Ovary (tissue), 9 donors: ENCODE measurements around the gene F3. TPM values are rescaled to one million over a fixed set of nuclear protein-coding genes. Genes with fewer than 3 reads are reported as not detected.

ENCODE experiments used
- DNase-seq, 5 donors: peaks; one replicate each; pipeline ENCODE4 v3.0.0-alpha.2; 2019 to 2020
- H3K27ac ChIP-seq, 2 donors: fragments of 200-600 bp; one replicate each; pipeline versions ENCODE4 v1.5.1 to v1.8.0; 2019 to 2022
- H3K27me3 ChIP-seq: fragments of 200-600 bp; one replicate; pipeline ENCODE4 v1.8.0; 2022
- H3K36me3 ChIP-seq: fragments of 200-600 bp; sonication (generic); one replicate; pipeline ENCODE4 v1.5.1; 2019
- H3K4me1 ChIP-seq: one replicate; pipeline ENCODE4 v1.8.1; 2013; ENCODE audit warnings: mild to moderate bottlenecking, moderate library complexity; ENCODE audit not compliant: insufficient read depth
- H3K4me3 ChIP-seq: fragments of 200-600 bp; sonication (generic); one replicate; pipeline ENCODE4 v1.5.1; 2017
- H3K9me3 ChIP-seq, 2 donors: fragments of 200-600 bp in 1 of 2; sonication (generic) in 1 of 2; one replicate each; pipeline versions ENCODE4 v1.5.1 to v1.8.1; 2013 to 2019; ENCODE audit warnings: mild to moderate bottlenecking in 1 of 2, moderate library complexity in 1 of 2
- CTCF ChIP-seq, 3 donors: fragments of 450-650 bp in 2 of 3; fragments of 200-600 bp in 1 of 3; IDR thresholded peaks; one replicate each; pipeline versions ENCODE4 v1.5.1 to v1.8.0; 2016 to 2022; ENCODE audit warnings: antibody characterized with exemption in 3 of 3, mild to moderate bottlenecking in 1 of 3
- EP300 ChIP-seq: sonication (generic); formaldehyde crosslinking; IDR thresholded peaks from one replicate; pipeline ENCODE4 v1.6.1; 2017; ENCODE audit warnings: antibody characterized with exemption
- POLR2A ChIP-seq: fragments of 450-650 bp; IDR thresholded peaks from one replicate; pipeline ENCODE4 v1.6.1; 2017; ENCODE audit warnings: antibody characterized with exemption, mild to moderate bottlenecking, moderate library complexity
- WGBS, 3 donors: extraction: QIAGEN DNeasy Blood & Tissue Kit in 1 of 3; methylation state at CpG; one replicate each; pipeline versions ENCODE4 v1.1.5 to v1.1.7; 2013 to 2017; 5-methylcytosine and 5-hydroxymethylcytosine counted together
- intact Hi-C, 4 donors: fragments of 100-400 bp; cut with DNase I; formaldehyde crosslinking; loops; one replicate each; pipeline versions ENCODE4 v1.11.0 to v1.15.1; 2022 to 2023
- polyA plus RNA-seq, 2 donors: library from polyadenylated mRNA; stranded (reverse); fragments of 200-250 nt in 1 of 2; fragments of 350-450 nt in 1 of 2; fragmentation: Illumina TruSeq in 1 of 2; extraction: RNeasy Lipid Tissue Mini Kit (QIAGEN cat#74804) in 1 of 2; gene quantifications; one replicate each; pipeline ENCODE4 v1.2.3, GENCODE V29; 2013 to 2014
- total RNA-seq, 7 donors: library from RNA; depleted of rRNA in 2 of 7; stranded (reverse); fragments of >200 nt in 2 of 7; fragmentation: NEBNext Ultra II Directional in 3 of 7; extraction: Animal tissue kit (Norgen Biotek cat#: 25700) in 3 of 7; gene quantifications; one replicate each; pipeline versions ENCODE4 v1.1.0 to v1.2.4, GENCODE V29; 2016 to 2023
- donor health status: DM: no; HTN: no; CAD: no; lungs with moderate emphysema.
- donor health status: DM: no; HTN: no; CAD: no.
- donor health status: Bipolar disorder and iron deficiency.
- donor health status: DM: yes; HTN: yes; CAD: no.
- donor health status: DM: no; HTN: no; CAD: no.
- donor health status: DM: yes; HTN: yes; CAD: no.

Gene F3
- total and polyA plus RNA-seq, 9 donors, result 29.0 to 365 (median 92.4) TPM

DNA sequence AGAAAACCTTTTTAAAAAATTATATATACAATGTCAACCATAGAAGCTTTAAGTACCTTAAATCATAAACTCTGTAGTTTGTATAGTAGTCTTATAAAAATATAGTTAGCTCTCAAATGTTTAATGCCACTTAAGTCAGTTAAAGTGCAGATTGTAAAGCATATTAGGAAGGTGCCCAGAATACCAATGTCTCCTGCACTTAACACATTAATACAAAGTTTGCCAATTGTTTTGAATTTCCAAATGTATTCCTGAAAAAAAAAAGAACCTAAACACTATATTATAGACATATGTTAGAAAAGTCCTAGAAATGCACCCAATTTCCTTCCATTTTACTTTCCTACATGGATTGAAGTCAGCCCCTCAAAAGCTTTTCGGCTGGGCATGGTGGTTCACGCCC, 12.1 kb downstream of the F3 start:
- no peak for TF ChIP-seq CTCF (IDR thresholded peaks at IDR 0.05)
- no peak for TF ChIP-seq POLR2A
- no peak for TF ChIP-seq EP300

DNA sequence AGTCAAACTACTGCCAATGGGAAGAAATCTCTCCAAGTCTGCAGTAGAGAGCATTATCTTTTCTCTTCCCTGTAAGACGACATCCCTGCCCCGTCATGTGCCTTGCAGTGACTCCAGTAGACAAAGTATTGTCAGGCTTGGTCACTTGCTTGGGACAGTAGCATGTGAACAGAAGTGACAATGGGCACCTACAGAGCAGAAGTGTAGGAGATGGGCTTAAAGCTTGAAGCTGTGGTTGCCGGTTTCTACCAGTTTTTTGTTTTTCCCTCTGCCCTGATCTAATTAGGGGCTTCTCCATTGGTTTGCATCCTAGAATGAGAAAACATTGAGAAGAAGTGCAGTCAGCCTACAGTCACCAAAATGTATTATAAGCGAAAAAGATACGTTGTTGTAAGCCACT, 12.7 kb downstream of the F3 start:
- Histone ChIP-seq H3K27ac (no peak overlapping the region), H3K9me3 (no peaks in the 10 kb centered on the region), H3K27me3 (no peaks in the 10 kb centered on the region), H3K36me3 (no peaks in the 10 kb centered on the region), H3K4me1 (peaks cover 2% of the 10 kb centered on the region), H3K4me3 (no peak overlapping the region)
- 91 to 95% (median 95%) methylated on average over 5 of the region's 5 CpGs for WGBS, 3 donors
- no peak for DNase-seq
- intact Hi-C loops, result no loop called here
- TF ChIP-seq EP300 (no peak), CTCF (IDR thresholded peaks at IDR 0.05) (no peak), POLR2A (no peak)

More for the DNA sequence above, 12.1 kb downstream of the F3 start:
- Histone ChIP-seq H3K9me3 (no peaks in the 10 kb centered on the region), H3K4me1 (peaks cover 2% of the 10 kb centered on the region), H3K27me3 (no peaks in the 10 kb centered on the region), H3K27ac (no peak overlapping the region), H3K36me3 (no peaks in the 10 kb centered on the region), H3K4me3 (no peak overlapping the region)
- WGBS, 3 donors, result 96 to 99% (median 98%) methylated on average over 2 of the region's 2 CpGs
- intact Hi-C loops, result no loop called here
- no peak for DNase-seq

DNA sequence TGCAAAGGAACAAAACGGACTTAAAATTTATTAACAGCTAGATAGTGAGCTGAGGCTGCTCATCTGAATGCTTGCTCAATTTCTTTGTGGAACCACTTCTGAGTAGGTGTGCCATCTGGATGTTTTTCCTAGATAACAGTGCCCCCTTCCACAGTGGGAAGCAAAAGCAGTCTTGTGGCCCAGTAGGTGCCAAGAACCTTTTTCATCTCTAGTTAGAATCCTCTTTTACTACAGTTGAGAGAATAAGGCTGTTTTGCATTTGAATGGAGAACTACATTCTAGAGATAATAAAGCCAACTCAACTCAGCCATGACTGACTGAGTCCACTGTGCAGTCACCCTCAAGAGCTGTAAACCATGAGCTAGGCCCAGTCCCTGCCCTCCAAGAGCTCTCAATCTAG, 13.3 kb downstream of the F3 start:
- TF ChIP-seq CTCF (IDR thresholded peaks at IDR 0.05), result no peak
- TF ChIP-seq EP300, result no peak
- WGBS, 3 donors, result 14 to 35% (median 25%) methylated on average over 1 of the region's 1 CpG
- no peak for DNase-seq
- Histone ChIP-seq H3K36me3 (no peaks in the 10 kb centered on the region), H3K4me1 (peaks cover 2% of the 10 kb centered on the region), H3K27me3 (no peaks in the 10 kb centered on the region), H3K27ac (no peak overlapping the region), H3K9me3 (no peaks in the 10 kb centered on the region), H3K4me3 (no peak overlapping the region)
- intact Hi-C loops, result no loop called here

DNA sequence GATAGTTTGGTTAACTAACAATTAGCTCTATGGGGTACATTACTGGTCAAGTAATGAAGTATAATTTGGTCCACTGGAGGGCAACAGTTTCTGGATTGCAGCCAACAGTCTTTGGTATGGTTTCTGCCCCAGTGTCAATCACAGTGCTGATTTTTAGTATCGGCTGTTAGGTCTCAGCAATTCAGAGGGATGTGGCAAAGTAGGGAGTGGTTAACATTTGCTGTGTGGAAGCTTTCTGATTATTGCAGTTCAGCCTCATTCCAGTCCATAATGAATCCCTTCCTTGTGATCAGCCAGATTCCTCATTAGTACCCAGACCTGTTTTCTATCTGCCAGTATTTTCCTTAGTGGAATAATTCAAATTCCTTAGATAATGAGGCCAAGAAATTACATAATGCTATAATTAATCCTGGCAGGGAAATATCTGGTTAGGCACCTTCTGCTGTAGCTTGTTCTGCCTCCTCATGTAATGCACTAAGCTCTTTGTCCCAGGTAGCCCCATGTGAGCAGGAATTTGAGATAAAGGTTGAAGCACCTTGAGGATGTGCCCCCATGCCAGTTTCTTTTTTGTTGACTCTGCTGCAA, 14.0 kb downstream of the F3 start:
- Histone ChIP-seq H3K36me3 (no peaks in the 10 kb centered on the region), H3K27me3 (no peaks in the 10 kb centered on the region), H3K9me3 (no peaks in the 10 kb centered on the region), H3K27ac (no peak overlapping the region), H3K4me3 (no peak overlapping the region), H3K4me1 (peaks cover 2% of the 10 kb centered on the region)
- no peak for DNase-seq
- WGBS, 3 donors, result 8 to 13% (median 10%) methylated on average over 1 of the region's 1 CpG
- intact Hi-C loops, result no loop called here
- no peak for TF ChIP-seq CTCF (IDR thresholded peaks at IDR 0.05)
- TF ChIP-seq EP300, result no peak
- no peak for TF ChIP-seq POLR2A
